ENCODE data around the gene MAGI2.

DNA sequence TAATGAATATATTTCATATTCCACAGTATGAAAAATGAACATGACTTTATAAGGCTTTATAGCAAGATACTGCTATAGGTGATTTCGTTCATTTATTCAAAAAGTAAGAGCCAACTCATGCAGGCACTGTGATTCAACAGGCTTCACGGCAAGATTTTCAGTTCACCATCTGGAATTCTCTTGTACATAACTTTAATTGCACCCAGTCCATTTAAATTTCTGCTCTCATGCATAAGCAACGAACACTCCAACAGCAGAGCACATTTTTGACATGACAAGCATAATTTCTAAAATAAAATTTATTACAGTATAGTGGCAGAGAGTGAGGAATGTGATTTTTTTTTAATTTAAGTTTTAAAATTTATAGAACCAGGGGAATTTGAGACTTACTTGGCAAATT, 1218.8 kb downstream of the MAGI2 start:
- TF ChIP-seq POLR2A (IDR thresholded peaks at IDR 0.05), result no peak
- TF ChIP-seq POLR2AphosphoS5 (IDR thresholded peaks at IDR 0.05), result no peak
- no peak for TF ChIP-seq CTCF (IDR thresholded peaks at IDR 0.05)

Data from breast epithelium (tissue), 3 donors.